GM19238 (cell line): ENCODE measurements around the gene STXBP6.

Experiments used
- DNase-seq: peaks from one replicate; pipeline ENCODE4 v3.0.0; 2011; ENCODE audit warnings: low spot score; ENCODE audit not compliant: insufficient read length

STXBP6 gene

DNA sequence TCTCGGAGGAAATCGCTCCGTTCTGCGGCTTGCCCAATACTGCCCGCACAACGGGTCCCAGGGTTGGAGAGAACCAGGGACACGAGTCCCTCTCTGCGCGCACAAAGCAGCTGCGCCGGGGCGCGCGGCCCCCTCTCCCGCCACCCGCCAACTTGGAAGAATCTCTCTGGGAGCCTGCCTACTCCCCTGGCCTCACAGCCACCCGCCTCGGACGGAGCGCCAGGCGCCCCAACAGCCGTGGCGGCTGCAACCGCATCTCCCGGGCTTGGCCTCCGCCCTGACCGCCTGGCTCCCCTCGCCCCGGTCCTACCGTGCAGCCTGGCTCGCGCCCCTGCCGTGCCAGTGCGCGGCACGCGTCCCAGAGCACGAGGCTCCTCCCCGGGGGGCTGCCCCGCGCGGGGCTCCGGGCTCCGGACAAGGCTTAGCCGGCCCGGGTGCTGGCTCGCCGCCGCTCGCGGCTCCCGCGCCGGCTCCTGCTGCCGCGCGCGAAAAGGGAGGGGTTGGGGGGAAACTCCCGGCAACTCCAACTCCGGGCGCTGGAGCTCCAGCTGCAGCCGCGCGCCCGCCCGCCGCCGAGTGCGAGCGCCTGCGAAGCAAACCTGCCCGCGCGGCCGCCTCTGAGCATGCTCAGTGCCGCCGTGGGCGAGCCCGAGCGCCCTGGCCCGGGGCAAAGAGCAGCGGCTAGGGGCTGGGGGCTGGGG is at the start of gene STXBP6:
TSS of gene STXBP6 (minus strand) at position 580 of the 701 bp plus-strand sequence. CDS start 75,329 bp downstream, outside the sequence.
- peak; percentile 17 for DNase-seq

DNA sequence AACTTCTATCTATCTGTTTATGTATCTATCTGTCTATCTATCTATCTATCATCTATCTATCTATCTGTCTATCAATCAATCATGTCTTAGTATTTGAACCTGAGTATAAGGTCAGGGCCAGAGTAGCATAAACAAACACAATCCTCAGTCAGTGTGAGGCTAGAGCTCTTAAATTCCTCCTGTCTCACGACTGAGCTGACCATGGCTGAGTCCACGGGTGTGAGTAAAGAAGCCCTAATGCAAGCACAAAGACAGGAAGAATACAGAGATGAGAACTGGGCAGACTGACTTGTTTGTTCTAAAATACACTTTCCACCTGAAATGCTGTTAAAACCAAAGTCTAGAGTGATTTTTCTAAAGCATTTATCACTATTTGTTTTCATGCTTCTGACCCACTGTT is 47.2 kb upstream of the STXBP6 start:
- no peak for DNase-seq

DNA sequence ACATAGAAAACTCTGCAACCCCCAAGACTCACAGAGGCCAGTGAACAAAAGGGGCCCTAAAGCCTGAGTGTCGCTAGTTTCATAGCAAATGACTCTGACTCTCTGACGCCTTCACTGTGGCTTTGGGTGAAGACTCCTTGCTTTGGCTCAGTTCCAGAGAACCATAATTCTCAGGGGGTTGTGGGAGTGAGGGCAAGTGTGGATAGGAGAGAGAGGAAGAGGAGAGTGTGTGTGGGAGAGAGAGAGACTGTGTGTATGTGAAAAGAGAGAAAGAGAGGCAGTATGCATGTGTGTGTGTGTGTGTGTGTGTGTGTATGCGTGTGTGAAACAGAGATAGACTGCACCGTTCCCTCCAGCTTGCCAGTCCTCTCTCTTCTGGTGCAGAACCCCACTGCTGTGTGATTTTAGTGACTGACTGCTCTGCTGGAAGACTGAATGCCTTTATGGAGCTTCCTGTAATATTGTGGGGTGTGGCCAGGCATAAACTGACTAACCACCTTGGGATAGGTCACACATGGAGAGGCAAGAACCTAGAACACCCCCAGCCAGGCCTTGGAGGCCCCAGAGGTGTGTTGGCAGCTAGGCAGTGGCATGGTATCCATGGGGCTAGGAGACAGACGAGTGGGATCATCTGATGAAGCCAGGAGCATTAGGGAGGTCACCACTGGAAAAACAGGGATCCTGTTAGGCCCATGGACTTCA is 45.9 kb upstream of the STXBP6 start:
- no peak for DNase-seq

DNA sequence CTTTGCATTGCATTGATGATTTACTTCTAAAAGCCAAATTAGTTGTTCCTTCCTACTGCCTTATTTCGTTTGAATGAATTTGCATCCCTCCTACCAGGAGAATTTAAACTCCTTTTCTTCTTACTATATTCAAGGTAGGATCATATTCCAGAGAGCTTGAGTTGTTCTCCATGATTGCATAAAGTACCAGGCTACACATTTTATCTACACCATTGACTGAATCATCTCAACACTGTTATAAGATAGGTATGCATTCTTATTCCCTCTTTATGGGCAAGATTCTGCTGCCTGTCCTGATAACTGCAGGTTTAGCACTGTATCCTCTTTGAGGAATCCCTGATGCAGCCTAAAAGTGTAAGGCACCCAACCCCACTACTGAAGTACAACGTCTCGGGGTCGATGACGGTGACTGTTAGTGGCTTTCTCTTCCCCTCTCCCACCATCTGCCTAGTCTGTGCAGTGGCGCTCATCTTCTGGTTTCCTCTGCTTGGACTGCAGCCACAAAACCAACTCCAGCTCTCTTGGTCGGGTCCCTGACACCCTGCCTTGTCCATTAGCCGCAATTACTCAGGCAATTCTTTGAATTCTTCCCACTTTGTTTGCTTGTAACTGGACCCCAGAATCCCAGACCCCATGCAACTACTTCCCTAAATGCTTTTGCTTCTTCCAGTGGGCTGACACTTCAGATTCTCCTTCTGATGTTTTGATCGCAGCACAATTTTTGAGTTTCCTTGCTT is 44.4 kb upstream of the STXBP6 start:
- no peak for DNase-seq

DNA sequence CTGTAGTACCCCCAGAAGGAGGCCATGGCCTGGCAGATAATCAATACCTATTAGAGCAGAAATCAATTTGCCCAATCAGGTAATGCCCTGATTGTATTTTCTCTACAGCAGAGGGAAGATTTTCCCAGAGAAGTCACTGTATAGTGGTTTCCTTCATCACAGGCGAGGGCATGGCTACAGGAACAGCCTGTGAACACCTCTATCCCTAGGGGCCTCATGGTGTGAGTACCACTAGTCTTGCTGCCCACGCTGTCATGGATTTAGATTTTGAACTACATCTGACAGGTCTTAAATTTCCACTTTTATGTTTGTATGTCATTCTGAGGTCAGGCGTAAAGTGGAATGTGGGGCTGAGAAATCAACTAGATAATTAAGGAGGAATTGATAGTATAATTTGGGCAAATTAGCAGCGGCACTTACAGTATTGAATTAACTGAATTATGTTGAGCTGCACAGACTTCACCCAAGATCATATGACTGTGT is 42.4 kb upstream of the STXBP6 start:
- no peak for DNase-seq

DNA sequence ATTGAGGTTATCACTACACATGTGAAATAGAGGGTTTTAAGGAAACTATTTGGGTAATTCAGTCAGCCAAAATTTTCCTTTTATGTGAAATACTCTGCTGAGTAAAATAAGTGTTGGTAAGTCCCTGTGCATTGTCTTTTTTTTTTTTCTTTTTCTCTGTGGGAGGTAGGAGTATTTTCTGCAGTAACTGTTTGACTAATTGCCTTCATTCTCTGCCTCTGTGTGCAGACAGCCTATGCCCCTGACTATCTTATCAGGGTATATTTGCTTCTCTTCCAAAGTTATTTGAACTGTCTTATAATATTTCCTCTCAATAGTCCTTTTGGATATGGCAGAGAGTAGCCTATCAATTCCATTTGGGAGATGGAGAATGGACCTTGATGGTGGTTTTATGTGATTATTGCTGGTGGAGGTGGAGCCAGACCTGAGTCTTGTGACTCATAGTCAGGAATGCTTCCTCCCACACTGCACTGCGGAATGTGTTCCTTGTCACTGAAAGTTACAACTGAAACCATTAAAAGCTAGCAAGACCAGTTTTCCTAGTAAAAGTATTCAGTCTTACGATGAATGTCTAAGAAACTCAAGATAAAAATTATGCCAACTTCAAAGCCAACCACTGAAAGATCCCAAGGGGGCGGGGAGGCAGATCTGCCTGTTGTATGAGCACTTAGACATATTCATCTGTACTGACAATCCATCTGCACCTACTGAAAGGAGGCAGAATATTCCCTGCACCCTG is 40.9 kb upstream of the STXBP6 start:
- no peak for DNase-seq

DNA sequence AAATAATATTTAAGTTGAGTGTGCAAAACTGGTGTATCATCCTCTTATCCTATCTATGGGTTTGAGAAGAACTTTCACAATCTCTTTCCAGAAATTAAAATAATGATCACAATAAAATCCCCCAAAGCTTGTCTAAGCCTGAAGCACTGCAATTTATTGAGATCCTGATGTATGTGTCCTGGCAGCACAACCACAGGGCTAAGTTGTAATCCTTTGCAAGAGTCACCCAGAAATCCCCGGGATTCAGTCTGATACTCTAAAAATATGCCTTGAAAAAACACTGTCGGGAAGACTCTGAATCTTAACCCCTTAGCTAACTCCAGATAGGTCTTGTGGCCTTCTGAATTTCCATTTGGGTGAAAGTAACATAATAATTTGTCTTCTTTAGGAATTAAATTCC is 40.3 kb upstream of the STXBP6 start:
- no peak for DNase-seq

DNA sequence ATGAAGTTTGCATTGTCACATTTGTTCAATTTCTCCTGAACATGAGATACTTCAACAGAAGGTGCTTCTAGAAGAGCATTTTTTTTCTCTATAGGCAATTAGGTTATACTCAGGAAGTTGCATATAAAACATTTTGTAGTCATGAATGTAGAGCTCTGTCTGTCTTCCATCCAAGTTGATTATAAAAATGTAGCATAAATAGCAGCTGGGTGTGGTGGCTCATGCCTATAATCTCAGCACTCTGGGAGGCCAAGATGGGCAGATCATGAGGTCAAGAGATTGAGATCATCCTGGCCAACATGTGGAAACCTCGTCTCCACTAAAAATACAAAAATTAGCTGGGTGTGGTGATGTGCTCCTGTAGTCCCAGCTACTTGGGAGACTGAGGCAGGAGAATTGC is 39.5 kb upstream of the STXBP6 start:
- DNase-seq = no peak

DNA sequence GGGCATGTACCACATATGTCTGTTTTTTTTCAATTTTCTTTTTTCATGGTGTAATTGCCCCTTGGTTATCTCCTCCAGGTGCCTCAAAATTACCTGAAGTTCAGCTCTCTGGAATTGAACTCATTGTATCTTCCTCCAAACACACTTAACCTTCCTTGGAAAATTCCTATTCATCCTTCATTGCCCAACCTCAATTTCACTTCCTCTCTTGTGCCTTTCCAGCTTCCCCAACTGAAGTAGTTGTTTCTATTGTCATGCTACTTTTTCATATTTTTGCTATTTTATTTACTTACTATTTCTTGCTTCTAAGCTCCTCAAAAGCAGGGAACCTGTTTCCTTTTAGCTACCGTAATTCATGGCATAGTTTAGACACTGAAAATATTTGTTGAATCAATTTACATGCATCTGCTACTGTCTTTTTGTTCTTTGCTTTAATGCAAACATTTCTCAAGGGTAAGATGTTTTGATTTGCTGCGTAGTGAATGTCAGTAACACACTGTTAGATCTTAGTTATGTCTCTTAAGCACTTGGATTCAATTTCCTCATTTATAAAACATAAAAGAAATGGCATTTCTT is 37.0 kb upstream of the STXBP6 start:
- no peak for DNase-seq

DNA sequence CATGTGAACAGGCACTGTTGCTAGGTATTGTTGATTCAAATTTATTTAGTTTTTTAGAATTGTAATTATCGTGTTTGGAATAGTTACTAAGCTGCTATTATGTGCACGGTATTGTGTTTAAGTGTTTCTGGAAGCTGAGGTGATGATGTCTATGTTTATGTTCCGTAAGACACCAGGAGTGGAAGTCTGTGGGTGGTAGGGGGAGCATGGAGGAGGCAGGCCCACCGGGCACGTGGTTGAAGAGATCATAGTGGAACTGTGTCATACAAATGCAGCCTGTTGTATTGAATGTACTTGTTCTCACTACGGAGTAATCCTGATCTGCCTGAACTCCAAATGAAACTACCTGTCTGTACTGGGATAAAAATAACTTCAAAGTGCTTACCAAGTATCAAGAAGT is 36.1 kb upstream of the STXBP6 start:
- no peak for DNase-seq

DNA sequence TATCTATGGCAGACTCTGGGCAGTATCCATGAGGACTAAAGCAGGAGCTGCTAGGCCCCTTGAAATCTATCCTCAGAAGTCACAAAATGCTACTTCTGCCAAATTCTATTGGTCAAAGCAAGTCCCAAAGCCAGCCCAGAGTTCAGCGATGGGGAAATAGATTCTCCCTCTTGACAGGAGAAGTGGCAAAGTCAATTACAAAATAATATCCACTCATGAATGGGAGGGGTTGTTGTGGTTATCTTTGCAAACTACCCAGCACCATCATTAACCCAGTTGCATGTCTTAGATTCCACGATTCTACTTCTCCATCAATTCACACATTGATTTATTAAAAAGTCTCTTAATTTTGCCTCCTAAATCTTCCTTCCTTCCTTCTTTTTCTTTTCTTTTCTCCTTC is 30.7 kb upstream of the STXBP6 start:
- no peak for DNase-seq

DNA sequence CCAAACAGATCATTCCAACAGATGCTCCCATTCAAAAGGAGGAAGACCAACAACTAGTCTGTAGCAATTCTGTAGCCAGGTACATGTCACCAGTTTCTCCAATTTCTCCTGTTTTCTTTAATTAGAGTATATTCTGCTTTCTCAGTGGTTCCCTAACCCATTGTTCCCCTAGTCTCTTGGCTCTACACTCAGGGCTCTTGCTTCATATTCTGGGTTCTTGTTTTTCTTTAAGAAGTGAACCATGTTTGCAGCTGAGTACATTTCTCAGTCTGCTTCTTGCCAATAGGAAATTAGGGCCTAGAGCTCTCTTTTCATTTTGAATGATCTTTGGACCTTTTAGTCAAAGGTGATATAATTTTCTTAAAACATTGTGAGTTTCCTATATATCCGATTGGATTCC is 29.4 kb upstream of the STXBP6 start:
- DNase-seq = no peak

DNA sequence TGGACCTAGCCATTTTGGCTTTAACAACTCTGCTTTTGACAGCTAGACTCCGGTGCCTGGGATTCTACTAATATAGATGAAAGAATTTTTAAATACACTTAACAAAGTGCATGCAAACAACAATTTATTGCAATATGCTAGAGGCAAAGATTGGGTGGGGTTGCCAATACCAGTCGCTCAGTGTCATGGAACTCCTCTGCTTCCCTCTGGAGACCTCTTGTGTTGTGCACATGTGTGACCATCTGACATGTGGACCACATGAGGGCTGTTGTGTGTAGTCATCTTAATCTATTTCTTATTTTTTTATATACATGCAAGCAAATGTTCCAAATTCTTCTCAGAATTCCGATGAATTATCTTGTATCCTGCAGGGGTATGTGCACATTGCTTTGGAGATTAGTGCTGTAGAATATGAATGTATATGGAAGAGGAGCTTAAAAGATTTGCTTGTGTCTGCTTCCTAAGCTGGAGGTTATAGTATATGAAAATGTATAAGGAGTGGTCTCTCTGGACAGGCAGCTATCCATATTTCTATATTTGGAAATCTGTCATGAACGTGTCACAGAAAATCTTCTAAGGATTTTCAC is 24.2 kb upstream of the STXBP6 start:
- no peak for DNase-seq

DNA sequence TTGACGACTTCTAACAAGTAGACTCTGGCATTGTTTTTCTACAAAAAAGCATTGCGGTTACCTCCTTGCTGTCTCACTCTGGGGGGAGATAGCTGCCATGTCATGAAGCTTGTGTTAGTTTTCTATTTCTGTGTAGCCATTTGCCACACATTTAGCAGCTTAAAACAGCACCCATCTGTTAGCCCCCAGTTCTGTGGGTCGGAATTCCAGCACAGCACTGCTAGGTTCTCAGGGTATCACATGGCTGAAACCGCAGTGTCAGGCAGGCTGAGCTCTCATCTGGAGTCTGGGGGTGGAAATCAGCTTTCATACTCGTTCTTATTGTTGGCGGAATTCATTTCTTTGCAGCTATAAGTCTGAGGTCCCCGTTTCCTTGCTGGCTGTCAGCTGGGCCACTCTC is 19.9 kb upstream of the STXBP6 start:
- DNase-seq = no peak

DNA sequence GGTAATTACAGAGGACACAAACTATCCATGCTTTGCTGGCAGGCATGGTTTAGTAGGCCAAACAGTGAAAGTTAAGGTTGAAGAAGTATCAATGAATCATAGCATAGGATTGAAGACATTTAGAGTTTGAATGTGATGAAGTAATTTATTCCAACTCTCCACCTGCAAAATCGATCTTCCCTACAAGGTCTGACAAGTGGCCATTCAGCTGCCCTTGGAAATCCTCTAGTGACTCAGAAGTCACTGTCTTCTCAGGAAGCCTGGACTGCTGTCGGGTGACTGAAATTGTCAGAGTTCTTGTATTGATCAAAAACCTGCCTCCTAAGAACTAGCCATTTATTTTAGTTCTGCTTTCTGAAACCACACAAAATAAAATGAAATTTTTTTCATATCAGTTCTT is 17.7 kb upstream of the STXBP6 start:
- no peak for DNase-seq

DNA sequence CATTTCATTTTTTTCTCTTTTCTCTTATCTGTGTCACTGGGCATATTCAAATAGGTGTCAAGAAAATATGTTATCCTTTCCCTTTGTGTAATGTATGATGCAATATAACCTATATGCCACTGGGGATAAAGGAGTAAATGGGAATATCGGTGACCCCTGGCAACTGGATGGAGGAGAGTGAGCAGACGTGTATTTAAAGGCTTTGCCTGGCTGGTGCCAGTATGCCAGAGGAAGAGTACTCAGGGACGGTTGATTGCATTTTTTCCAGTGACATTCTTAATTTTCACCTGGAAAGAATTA is 12.0 kb upstream of the STXBP6 start:
- DNase-seq = no peak

DNA sequence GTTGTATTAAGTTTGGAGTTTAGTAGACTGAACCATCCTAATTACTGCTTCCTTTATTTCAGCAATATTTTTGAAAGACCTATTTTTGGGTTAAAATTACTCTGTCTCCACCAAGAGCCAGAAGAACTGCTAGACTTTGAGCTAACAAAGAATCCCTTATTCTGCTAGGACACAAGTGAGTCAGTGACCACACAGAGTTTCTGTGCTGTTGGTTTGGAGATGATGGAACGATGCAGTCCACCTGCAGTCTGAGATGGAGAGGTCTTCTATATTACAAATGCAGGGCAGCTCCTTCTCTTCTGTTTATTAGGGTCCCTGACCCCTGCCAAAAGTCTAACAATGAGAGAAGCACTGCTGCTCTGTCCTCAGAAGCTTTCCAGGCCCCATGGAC is 6.7 kb upstream of the STXBP6 start:
- DNase-seq = no peak

DNA sequence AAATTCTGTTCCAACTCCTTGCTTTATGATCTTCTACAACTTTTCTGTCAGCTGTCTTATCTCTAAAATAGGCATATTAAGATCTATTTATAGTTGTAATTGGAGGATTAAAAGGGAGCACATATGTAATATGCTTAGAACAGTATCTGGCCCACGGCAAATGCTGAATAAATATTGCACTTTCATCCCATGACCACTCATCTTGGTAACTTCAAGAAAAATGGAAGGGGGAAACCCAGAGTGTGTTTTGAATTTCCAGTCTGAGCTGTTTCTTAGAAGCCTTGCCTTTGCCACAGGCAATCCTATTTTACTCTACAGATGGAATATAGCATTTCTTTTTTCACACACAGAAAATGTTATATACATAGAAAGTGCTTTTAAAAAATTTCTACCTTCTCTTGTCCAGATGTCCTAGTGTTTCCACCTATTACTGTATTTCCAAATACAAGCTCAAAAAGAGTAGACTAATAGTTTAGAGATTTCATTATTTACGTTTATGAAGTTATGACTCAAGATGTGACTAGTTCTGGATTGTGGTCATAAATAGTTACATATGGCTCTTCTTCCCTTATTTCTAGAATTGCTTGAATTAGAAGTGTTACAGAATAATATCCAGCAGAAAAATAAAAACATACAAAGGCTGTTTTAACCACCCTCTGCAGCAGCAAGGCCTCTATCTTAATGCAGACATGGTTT is 6.2 kb upstream of the STXBP6 start:
- DNase-seq = no peak

DNA sequence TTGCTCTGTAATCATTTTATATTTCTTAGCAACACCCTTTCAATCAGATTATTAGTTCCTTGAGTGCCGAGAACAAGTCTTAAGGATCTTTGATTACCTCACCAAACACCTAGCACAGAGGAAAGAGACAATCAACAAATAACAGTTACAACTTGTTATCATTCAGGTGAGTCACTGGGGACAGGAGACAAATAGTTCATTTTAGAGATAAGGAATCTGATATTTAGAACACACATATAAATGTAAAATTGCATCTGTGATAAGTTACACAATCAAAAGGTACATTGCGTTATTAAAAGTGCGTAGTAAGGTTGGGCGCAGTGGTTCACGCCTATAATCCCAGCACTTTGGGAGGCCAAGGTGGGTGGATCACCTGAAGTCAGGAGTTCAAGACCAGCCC is 5.1 kb upstream of the STXBP6 start:
- DNase-seq = no peak

DNA sequence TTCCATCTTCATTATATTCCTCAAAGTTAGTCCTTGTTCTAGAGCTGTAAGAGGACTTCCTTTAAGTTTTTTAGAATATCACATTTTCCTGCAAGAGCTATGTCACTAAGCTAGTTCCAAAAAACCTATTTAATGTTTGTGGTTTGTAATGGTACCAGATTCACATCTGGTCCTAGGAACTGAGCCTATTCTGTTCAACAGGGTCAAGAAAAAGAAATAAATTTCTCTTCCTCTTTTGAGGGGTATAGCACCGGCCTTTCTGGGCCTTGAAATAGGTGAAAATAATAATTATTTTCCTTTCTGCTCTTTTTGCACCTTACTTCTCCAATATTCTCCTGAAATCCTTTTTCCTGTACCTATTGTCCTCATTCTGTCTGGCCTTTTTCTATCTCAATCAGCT is 3.6 kb upstream of the STXBP6 start:
- DNase-seq = no peak

DNA sequence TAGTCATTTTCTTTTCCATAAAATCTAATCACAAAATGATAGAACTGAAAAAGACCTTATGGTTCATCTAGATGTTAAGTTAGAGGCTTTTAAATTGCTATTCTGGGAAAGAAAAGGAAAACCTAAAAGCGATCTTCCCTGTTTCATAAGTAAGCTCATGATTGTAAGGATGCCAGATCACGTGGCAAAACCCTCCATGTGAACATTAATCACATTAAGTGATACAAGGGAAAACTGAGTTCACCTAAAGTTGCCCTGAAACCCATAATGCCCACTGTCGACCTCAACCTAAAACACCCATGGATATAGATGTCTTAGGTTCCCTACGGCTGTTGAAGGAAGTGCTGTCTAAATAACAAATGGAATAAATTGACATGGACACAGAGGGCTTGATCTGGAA is 3.0 kb upstream of the STXBP6 start:
- no peak for DNase-seq
